Osteoblast (primary cell): Measurements from ENCODE around the gene DMXL2. TPM values are rescaled to one million over a fixed set of nuclear protein-coding genes. Genes with fewer than 3 reads are reported as not detected.

Experiments used
- DNase-seq: peaks from one replicate; pipeline ENCODE4 v3.0.0; 2011; ENCODE audit warnings: low spot score, mixed read lengths; ENCODE audit not compliant: insufficient read length; ENCODE audit errors: missing footprints
- H2AFZ ChIP-seq: 2 replicates; pipeline ENCODE4 v1.6.0; 2011; ENCODE audit warnings: mild to moderate bottlenecking, low read length
- H3K27ac ChIP-seq: 2 replicates; pipeline ENCODE4 v1.5.1; 2011; ENCODE audit warnings: mild to moderate bottlenecking, low read depth, low read length, moderate library complexity
- H3K27me3 ChIP-seq: 2 replicates; pipeline ENCODE4 v1.6.0; 2012; ENCODE audit warnings: mild to moderate bottlenecking, control low read depth, inconsistent platforms, low read length, moderate library complexity; ENCODE audit not compliant: insufficient read depth
- H3K36me3 ChIP-seq: 2 replicates; pipeline ENCODE4 v1.5.1; 2011; ENCODE audit warnings: mild to moderate bottlenecking, low read length, control low read depth, moderate library complexity; ENCODE audit not compliant: insufficient read depth
- H3K4me1 ChIP-seq: 2 replicates; pipeline ENCODE4 v1.5.1; 2011; ENCODE audit warnings: mild to moderate bottlenecking, low read length, control low read depth, moderate library complexity; ENCODE audit not compliant: insufficient read depth
- H3K4me2 ChIP-seq: 2 replicates; pipeline ENCODE4 v1.6.0; 2011; ENCODE audit warnings: mild to moderate bottlenecking, low read length; ENCODE audit not compliant: insufficient read depth
- H3K4me3 ChIP-seq: fragments of 200-600 bp; sonication (generic); 3 replicates; pipeline ENCODE4 v1.5.1; 2012; ENCODE audit warnings: mild to moderate bottlenecking, low read length, inconsistent platforms; ENCODE audit not compliant: insufficient read depth
- H3K79me2 ChIP-seq: 2 replicates; pipeline ENCODE4 v1.6.0; 2012; ENCODE audit warnings: mild to moderate bottlenecking, low read length, control low read depth, inconsistent platforms; ENCODE audit not compliant: insufficient read depth
- H3K9me3 ChIP-seq: 2 replicates; pipeline ENCODE4 v1.5.1; 2011; ENCODE audit warnings: low read depth, low read length, control low read depth
- H4K20me1 ChIP-seq: 2 replicates; pipeline ENCODE4 v1.6.0; 2012; ENCODE audit warnings: mild to moderate bottlenecking, low read length, control low read depth; ENCODE audit not compliant: insufficient read depth
- CTCF ChIP-seq: IDR thresholded peaks from 2 replicates; pipeline ENCODE4 v1.5.1; 2011; ENCODE audit warnings: mild to moderate bottlenecking, low read depth, low read length, moderate library complexity; ENCODE audit errors: extremely low read depth
- total RNA-seq: library from RNA; depleted of rRNA; stranded (reverse); fragments of >200 nt; gene quantifications from 2 replicates; pipeline ENCODE4 v1.2.3, GENCODE V29; 2012

DMXL2 gene, protein sequence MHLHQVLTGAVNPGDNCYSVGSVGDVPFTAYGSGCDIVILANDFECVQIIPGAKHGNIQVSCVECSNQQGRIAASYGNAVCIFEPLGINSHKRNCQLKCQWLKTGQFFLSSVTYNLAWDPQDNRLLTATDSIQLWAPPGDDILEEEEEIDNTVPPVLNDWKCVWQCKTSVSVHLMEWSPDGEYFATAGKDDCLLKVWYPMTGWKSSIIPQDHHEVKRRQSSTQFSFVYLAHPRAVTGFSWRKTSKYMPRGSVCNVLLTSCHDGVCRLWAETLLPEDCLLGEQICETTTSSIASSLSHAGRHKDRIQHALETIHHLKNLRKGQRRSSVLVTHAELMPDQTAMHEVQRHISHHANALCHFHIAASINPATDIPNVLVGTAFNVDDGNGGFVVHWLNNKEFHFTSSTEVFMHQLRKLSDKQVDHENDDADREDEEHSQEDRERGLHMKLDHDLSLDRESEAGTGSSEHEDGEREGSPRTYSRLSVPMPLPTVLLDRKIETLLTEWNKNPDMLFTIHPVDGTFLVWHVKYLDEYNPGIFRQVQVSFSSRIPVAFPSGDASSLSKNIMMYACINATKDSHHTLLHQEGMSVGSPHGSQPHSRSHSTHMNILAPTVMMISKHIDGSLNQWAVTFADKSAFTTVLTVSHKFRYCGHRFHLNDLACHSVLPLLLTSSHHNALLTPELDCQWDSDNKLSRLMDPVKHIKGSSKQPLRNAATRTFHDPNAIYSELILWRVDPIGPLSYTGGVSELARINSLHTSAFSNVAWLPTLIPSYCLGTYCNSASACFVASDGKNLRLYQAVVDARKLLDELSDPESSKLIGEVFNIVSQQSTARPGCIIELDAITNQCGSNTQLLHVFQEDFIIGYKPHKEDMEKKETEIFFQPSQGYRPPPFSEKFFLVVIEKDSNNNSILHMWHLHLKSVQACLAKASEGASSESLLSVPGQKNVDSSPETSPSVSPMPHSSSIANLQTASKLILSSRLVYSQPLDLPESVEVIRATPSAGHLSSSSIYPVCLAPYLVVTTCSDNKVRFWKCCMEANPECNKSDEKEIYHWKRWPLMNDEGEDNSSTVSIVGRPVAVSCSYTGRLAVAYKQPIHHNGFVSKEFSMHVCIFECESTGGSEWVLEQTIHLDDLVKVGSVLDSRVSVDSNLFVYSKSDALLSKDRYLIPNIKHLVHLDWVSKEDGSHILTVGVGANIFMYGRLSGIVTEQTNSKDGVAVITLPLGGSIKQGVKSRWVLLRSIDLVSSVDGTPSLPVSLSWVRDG (N-terminal part only)
- total RNA-seq = 37.3 and 46.0 TPM in 2 replicates

GRCh38 chr15:51622604-51623370 lies at the start of gene DMXL2:
Gene DMXL2, minus strand, starts transcription at chr15:51622771. Its CDS starts 226 bp downstream, at chr15:51622545.
- Histone ChIP-seq H3K79me2 (peaks cover 33% of the 10 kb centered on the region), H3K4me1 (peaks cover 13% of the 10 kb centered on the region), H3K36me3 (no peaks in the 10 kb centered on the region), H2AFZ (peak within 1 kb of the TSS; percentile 99), H3K4me3 (peak within 1 kb of the TSS; percentile 94), H3K4me2 (peak within 1 kb of the TSS; percentile 92), H3K9me3 (no peaks in the 10 kb centered on the region), H4K20me1 (peaks cover 15% of the 10 kb centered on the region), H3K27me3 (peaks cover 9% of the 10 kb centered on the region), H3K27ac (peak within 1 kb of the TSS; percentile 18)
- DNase-seq = peak; percentile 97
- no peak for TF ChIP-seq CTCF

GRCh38 chr15:51672155-51672687 lies 49.6 kb upstream of the DMXL2 start:
- peaks cover 4% of the 10 kb centered on the region for H3K27me3 ChIP-seq
- H3K4me3 ChIP-seq = no peak overlapping the region
- no peak overlapping the region for H3K27ac ChIP-seq
- H2AFZ ChIP-seq = no peak overlapping the region
- H4K20me1 ChIP-seq = no peaks in the 10 kb centered on the region
- no peaks in the 10 kb centered on the region for H3K36me3 ChIP-seq
- no peaks in the 10 kb centered on the region for H3K79me2 ChIP-seq
- H3K4me2 ChIP-seq = no peak overlapping the region
- no peak for DNase-seq
- no peaks in the 10 kb centered on the region for H3K4me1 ChIP-seq
- no peak for TF ChIP-seq CTCF
- H3K9me3 ChIP-seq = no peaks in the 10 kb centered on the region

DNA sequence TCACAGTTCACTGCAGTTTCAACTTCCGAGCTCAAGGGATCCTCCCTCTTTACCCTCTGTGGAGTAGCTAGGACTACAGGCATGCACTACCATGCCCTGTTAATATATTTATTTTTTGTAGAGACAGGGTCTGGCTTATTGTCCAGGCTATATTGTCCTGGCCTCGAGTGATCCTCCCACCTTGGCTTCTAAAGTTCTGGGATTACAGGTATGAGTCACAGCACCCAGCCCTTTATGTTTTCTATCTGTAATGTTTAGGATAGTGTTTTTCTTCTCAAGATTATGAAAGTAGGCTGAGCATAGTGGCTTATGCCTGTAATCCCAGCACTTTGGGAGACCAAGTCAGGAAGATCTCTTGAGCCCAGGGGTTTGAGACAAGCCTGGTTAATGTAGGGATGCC lies 46.8 kb upstream of the DMXL2 start:
- no peaks in the 10 kb centered on the region for H3K9me3 ChIP-seq
- no peaks in the 10 kb centered on the region for H4K20me1 ChIP-seq
- no peak overlapping the region for H2AFZ ChIP-seq
- no peaks in the 10 kb centered on the region for H3K4me1 ChIP-seq
- no peaks in the 10 kb centered on the region for H3K79me2 ChIP-seq
- H3K4me3 ChIP-seq = no peak overlapping the region
- TF ChIP-seq CTCF = no peak
- no peak overlapping the region for H3K4me2 ChIP-seq
- H3K27ac ChIP-seq = no peak overlapping the region
- peaks cover 4% of the 10 kb centered on the region for H3K27me3 ChIP-seq
- H3K36me3 ChIP-seq = no peaks in the 10 kb centered on the region
- no peak for DNase-seq
